Measurements from ENCODE around the gene SEPTIN5. TPM values are rescaled to one million over a fixed set of nuclear protein-coding genes. Genes with fewer than 3 reads are reported as not detected.

Gene SEPTIN5
- total and polyA plus RNA-seq, 2 experiments from 2014 or later: 4.3 to 17.2 TPM

DNA sequence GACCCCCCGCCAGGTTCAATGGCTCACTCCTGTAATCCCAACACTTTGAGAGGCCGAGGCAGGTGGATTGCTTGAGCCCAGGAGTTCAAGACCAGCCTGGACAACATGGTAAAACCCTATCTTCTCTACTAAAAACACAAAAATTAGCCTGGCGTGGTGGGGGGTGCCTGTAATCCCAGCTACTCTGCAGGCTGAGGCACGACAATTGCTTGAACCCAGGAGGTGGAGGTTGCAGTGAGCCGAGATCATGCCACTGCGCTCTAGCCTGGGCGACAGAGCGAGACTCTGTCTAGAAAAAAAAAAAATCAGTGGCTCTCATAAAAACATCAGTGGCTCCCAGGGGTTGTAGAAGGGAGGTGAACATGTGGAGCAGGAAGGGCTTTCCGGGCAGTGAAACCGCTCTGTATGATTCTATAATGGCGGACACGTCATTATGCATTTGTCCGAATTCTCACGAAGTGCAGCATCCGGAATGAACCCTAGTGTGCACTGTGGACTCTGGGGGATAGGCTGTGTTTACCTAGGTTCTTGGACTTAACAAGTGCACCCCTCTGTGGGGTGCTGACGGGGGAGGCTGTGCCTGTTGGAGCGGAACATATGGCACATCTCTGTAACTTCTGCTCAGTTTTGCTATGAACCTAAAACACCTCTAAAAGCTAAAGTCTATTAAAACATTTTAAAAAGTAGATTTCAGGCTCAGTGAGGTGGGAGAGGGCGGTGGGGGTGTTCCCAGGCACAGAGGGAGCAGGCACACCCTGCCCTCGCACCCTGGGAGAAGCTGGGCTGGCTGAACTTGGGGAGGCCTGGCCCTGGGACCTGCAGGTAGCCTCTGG is 49.1 kb upstream of the SEPTIN5 start:
- Histone ChIP-seq H3K79me2 (replicated peaks; ENCODE audit: insufficient read depth) (no peaks in the 10 kb centered on the region), H3K27ac (ENCODE audit: low read depth) (no peak overlapping the region), H3K27me3 (ENCODE audit: insufficient read depth) (no peaks in the 10 kb centered on the region), H3F3A (replicated peaks; ENCODE audit: low read depth) (no peaks in the 10 kb centered on the region), H4K20me1 (replicated peaks; ENCODE audit: insufficient read depth) (no peaks in the 10 kb centered on the region), H3K36me3 (ENCODE audit: insufficient read depth) (no peaks in the 10 kb centered on the region), H2AFZ (no peak overlapping the region), H3K4me2 (no peak overlapping the region), H3K9me2 (ENCODE audit: insufficient read depth) (no peaks in the 10 kb centered on the region), H3K4me3 (no peak overlapping the region), H3K4me1 (ENCODE audit: insufficient read depth) (peaks cover 3% of the 10 kb centered on the region; the same call in 1 of the 2 replicates)
- no peaks in the 10 kb centered on the region for H3K36me3 Mint-ChIP-seq (ENCODE audit: low read depth)
- no peak for ATAC-seq
- TF ChIP-seq, protein P1, sequence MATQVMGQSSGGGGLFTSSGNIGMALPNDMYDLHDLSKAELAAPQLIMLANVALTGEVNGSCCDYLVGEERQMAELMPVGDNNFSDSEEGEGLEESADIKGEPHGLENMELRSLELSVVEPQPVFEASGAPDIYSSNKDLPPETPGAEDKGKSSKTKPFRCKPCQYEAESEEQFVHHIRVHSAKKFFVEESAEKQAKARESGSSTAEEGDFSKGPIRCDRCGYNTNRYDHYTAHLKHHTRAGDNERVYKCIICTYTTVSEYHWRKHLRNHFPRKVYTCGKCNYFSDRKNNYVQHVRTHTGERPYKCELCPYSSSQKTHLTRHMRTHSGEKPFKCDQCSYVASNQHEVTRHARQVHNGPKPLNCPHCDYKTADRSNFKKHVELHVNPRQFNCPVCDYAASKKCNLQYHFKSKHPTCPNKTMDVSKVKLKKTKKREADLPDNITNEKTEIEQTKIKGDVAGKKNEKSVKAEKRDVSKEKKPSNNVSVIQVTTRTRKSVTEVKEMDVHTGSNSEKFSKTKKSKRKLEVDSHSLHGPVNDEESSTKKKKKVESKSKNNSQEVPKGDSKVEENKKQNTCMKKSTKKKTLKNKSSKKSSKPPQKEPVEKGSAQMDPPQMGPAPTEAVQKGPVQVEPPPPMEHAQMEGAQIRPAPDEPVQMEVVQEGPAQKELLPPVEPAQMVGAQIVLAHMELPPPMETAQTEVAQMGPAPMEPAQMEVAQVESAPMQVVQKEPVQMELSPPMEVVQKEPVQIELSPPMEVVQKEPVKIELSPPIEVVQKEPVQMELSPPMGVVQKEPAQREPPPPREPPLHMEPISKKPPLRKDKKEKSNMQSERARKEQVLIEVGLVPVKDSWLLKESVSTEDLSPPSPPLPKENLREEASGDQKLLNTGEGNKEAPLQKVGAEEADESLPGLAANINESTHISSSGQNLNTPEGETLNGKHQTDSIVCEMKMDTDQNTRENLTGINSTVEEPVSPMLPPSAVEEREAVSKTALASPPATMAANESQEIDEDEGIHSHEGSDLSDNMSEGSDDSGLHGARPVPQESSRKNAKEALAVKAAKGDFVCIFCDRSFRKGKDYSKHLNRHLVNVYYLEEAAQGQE (IDR thresholded peaks at IDR 0.05; ENCODE audit: unreplicated experiment): no peak
- no peak for TF ChIP-seq POLR2AphosphoS5 (IDR thresholded peaks at IDR 0.05; ENCODE audit: low read depth)
- no peak for TF ChIP-seq ZNF331 (CRISPR knock-in tag; IDR thresholded peaks at IDR 0.05; ENCODE audit: low read depth)
- no peak for TF ChIP-seq JUNB (IDR thresholded peaks at IDR 0.05; ENCODE audit: unreplicated experiment)
- TF ChIP-seq, protein P2, sequence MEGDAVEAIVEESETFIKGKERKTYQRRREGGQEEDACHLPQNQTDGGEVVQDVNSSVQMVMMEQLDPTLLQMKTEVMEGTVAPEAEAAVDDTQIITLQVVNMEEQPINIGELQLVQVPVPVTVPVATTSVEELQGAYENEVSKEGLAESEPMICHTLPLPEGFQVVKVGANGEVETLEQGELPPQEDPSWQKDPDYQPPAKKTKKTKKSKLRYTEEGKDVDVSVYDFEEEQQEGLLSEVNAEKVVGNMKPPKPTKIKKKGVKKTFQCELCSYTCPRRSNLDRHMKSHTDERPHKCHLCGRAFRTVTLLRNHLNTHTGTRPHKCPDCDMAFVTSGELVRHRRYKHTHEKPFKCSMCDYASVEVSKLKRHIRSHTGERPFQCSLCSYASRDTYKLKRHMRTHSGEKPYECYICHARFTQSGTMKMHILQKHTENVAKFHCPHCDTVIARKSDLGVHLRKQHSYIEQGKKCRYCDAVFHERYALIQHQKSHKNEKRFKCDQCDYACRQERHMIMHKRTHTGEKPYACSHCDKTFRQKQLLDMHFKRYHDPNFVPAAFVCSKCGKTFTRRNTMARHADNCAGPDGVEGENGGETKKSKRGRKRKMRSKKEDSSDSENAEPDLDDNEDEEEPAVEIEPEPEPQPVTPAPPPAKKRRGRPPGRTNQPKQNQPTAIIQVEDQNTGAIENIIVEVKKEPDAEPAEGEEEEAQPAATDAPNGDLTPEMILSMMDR (conservative IDR thresholded peaks at IDR 0.05; ENCODE audit: low read depth in 2 of 2): no peak
- TF ChIP-seq EZH2 (IDR thresholded peaks at IDR 0.05; ENCODE audit: low read depth, unreplicated experiment): no peak
- TF ChIP-seq, protein P3, sequence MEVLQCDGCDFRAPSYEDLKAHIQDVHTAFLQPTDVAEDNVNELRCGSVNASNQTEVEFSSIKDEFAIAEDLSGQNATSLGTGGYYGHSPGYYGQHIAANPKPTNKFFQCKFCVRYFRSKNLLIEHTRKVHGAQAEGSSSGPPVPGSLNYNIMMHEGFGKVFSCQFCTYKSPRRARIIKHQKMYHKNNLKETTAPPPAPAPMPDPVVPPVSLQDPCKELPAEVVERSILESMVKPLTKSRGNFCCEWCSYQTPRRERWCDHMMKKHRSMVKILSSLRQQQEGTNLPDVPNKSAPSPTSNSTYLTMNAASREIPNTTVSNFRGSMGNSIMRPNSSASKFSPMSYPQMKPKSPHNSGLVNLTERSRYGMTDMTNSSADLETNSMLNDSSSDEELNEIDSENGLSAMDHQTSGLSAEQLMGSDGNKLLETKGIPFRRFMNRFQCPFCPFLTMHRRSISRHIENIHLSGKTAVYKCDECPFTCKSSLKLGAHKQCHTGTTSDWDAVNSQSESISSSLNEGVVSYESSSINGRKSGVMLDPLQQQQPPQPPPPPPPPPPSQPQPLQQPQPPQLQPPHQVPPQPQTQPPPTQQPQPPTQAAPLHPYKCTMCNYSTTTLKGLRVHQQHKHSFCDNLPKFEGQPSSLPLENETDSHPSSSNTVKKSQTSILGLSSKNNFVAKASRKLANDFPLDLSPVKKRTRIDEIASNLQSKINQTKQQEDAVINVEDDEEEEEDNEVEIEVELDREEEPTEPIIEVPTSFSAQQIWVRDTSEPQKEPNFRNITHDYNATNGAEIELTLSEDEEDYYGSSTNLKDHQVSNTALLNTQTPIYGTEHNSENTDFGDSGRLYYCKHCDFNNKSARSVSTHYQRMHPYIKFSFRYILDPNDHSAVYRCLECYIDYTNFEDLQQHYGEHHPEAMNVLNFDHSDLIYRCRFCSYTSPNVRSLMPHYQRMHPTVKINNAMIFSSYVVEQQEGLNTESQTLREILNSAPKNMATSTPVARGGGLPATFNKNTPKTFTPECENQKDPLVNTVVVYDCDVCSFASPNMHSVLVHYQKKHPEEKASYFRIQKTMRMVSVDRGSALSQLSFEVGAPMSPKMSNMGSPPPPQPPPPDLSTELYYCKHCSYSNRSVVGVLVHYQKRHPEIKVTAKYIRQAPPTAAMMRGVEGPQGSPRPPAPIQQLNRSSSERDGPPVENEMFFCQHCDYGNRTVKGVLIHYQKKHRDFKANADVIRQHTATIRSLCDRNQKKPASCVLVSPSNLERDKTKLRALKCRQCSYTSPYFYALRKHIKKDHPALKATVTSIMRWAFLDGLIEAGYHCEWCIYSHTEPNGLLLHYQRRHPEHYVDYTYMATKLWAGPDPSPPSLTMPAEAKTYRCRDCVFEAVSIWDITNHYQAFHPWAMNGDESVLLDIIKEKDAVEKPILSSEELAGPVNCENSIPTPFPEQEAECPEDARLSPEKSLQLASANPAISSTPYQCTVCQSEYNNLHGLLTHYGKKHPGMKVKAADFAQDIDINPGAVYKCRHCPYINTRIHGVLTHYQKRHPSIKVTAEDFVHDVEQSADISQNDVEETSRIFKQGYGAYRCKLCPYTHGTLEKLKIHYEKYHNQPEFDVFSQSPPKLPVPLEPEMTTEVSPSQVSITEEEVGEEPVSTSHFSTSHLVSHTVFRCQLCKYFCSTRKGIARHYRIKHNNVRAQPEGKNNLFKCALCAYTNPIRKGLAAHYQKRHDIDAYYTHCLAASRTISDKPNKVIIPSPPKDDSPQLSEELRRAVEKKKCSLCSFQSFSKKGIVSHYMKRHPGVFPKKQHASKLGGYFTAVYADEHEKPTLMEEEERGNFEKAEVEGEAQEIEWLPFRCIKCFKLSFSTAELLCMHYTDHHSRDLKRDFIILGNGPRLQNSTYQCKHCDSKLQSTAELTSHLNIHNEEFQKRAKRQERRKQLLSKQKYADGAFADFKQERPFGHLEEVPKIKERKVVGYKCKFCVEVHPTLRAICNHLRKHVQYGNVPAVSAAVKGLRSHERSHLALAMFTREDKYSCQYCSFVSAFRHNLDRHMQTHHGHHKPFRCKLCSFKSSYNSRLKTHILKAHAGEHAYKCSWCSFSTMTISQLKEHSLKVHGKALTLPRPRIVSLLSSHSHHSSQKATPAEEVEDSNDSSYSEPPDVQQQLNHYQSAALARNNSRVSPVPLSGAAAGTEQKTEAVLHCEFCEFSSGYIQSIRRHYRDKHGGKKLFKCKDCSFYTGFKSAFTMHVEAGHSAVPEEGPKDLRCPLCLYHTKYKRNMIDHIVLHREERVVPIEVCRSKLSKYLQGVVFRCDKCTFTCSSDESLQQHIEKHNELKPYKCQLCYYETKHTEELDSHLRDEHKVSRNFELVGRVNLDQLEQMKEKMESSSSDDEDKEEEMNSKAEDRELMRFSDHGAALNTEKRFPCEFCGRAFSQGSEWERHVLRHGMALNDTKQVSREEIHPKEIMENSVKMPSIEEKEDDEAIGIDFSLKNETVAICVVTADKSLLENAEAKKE (CRISPR knock-in tag; IDR thresholded peaks at IDR 0.05): no peak
- TF ChIP-seq STAT1 (IDR thresholded peaks at IDR 0.05; ENCODE audit: unreplicated experiment): no peak
- TF ChIP-seq, protein P4, sequence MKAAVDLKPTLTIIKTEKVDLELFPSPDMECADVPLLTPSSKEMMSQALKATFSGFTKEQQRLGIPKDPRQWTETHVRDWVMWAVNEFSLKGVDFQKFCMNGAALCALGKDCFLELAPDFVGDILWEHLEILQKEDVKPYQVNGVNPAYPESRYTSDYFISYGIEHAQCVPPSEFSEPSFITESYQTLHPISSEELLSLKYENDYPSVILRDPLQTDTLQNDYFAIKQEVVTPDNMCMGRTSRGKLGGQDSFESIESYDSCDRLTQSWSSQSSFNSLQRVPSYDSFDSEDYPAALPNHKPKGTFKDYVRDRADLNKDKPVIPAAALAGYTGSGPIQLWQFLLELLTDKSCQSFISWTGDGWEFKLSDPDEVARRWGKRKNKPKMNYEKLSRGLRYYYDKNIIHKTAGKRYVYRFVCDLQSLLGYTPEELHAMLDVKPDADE (IDR thresholded peaks at IDR 0.05): no peak
- no peak for TF ChIP-seq EZH2phosphoT487 (IDR thresholded peaks at IDR 0.05; ENCODE audit: unreplicated experiment)
- no peak for TF ChIP-seq NANOG (IDR thresholded peaks at IDR 0.05; ENCODE audit: borderline replicate concordance)
- TF ChIP-seq CREB1 (CRISPR knock-in tag; IDR thresholded peaks at IDR 0.05; ENCODE audit: low read depth): no peak
- TF ChIP-seq ZNF114 (CRISPR knock-in tag; IDR thresholded peaks at IDR 0.05): no peak
- H3K4me1 Mint-ChIP-seq: peaks cover 28% of the 10 kb centered on the region
- no peak overlapping the region for H3K27ac Mint-ChIP-seq
- H3K9me3 Mint-ChIP-seq: no peaks in the 10 kb centered on the region
- H3K4me3 Mint-ChIP-seq: no peak overlapping the region
- peaks cover 10% of the 10 kb centered on the region for H3K27me3 Mint-ChIP-seq (ENCODE audit: insufficient read depth, low read depth, poor library complexity)
- no peak for DNase-seq (ENCODE audit: low spot score)
